GM23248 (cell line): Measurements from ENCODE around the gene ATF6. TPM values are rescaled to one million over a fixed set of nuclear protein-coding genes. Genes with fewer than 3 reads are reported as not detected.

Experiments
- DNase-seq: peaks from one replicate; pipeline ENCODE4 v3.0.0-alpha.2; 2015
- H2AFZ ChIP-seq: fragments of 200-600 bp; sonication (generic); 2 replicates; pipeline ENCODE4 v1.6.1; 2016; ENCODE audit warnings: antibody characterized with exemption
- H3F3A ChIP-seq: fragments of 200-600 bp; sonication (generic); 2 replicates; pipeline ENCODE4 v1.6.1; 2016; ENCODE audit warnings: mild to moderate bottlenecking, antibody characterized with exemption, mixed run types; ENCODE audit not compliant: insufficient read depth
- H3K27ac ChIP-seq: fragments of 200-600 bp; sonication (generic); 2 replicates; pipeline ENCODE4 v1.5.1; 2016; ENCODE audit warnings: mild to moderate bottlenecking
- H3K27me3 ChIP-seq: fragments of 200-600 bp; sonication (generic); replicated peaks from 2 replicates; pipeline ENCODE4 v1.6.1; 2016; ENCODE audit warnings: mild to moderate bottlenecking; ENCODE audit not compliant: insufficient read depth
- H3K36me3 ChIP-seq: fragments of 200-600 bp; sonication (generic); 2 replicates; pipeline ENCODE4 v1.6.1; 2016; ENCODE audit warnings: low read depth, mild to moderate bottlenecking
- H3K4me1 ChIP-seq: fragments of 200-600 bp; sonication (generic); 2 replicates; pipeline ENCODE4 v1.6.1; 2016; ENCODE audit warnings: mild to moderate bottlenecking; ENCODE audit not compliant: insufficient read depth
- H3K4me2 ChIP-seq: fragments of 200-600 bp; sonication (generic); one replicate; pipeline ENCODE4 v1.6.1; 2016; ENCODE audit warnings: mild to moderate bottlenecking; ENCODE audit not compliant: unreplicated experiment
- H3K4me3 ChIP-seq: fragments of 200-600 bp; sonication (generic); 2 replicates; pipeline ENCODE4 v1.5.1; 2016; ENCODE audit warnings: mild to moderate bottlenecking
- H3K79me2 ChIP-seq: fragments of 200-600 bp; sonication (generic); 2 replicates; pipeline ENCODE4 v1.6.1; 2016; ENCODE audit warnings: mild to moderate bottlenecking; ENCODE audit not compliant: insufficient read depth
- H3K9ac ChIP-seq: fragments of 200-600 bp; sonication (generic); 2 replicates; pipeline ENCODE4 v1.6.1; 2016; ENCODE audit warnings: mild to moderate bottlenecking
- H3K9me2 ChIP-seq: fragments of 200-600 bp; sonication (generic); 2 replicates; pipeline ENCODE4 v1.6.1; 2016; ENCODE audit warnings: mixed run types, mild to moderate bottlenecking, moderate library complexity; ENCODE audit not compliant: insufficient read depth
- H3K9me3 ChIP-seq: fragments of 200-600 bp; sonication (generic); one replicate; pipeline ENCODE4 v1.6.1; 2017; ENCODE audit warnings: low read depth
- H4K20me1 ChIP-seq: fragments of 200-600 bp; sonication (generic); 2 replicates; pipeline ENCODE4 v1.6.0; 2016; ENCODE audit not compliant: insufficient read depth
- EZH2 ChIP-seq: fragments of 200-600 bp; sonication (generic); IDR thresholded peaks from 2 replicates; pipeline ENCODE4 v1.6.1; 2018; ENCODE audit warnings: antibody characterized with exemption, mild to moderate bottlenecking; ENCODE audit not compliant: insufficient read depth, poor library complexity, severe bottlenecking
- EZH2phosphoT487 ChIP-seq: fragments of 200-600 bp; sonication (generic); IDR thresholded peaks from 2 replicates; pipeline ENCODE4 v1.6.1; 2018; ENCODE audit warnings: antibody characterized with exemption, moderate library complexity, mild to moderate bottlenecking, low read depth; ENCODE audit not compliant: insufficient read depth
- WGBS, 2 experiments: methylation state at CpG; one replicate each; pipeline ENCODE4 v1.1.6; 2015 to 2017; ENCODE audit warnings: low lambda C conversion rate in 2 of 2, low coverage in 1 of 2; ENCODE audit errors: missing lambda C conversion rate in 2 of 2; 5-methylcytosine and 5-hydroxymethylcytosine counted together
- in situ Hi-C: fragments of 300-500 bp; cut with MboI; formaldehyde crosslinking; loops from 2 replicates; pipeline ENCODE4 v1.15.0; 2020
- polyA plus RNA-seq: library from polyadenylated mRNA; unstranded; fragments of >200 nt; fragmentation: Nextera tagmentation; extraction: Ambion mirVana; gene quantifications from 2 replicates; pipeline ENCODE4 v1.2.1, GENCODE V29; 2016
- total RNA-seq: library from RNA; depleted of rRNA; stranded (reverse); fragments of >200 nt; shearing (Covaris generic); gene quantifications from 2 replicates; pipeline ENCODE4 v1.2.3, GENCODE V29; 2014

ATF6 gene
- total and polyA plus RNA-seq, 2 experiments from 2014 or later, result 14.8 to 19.8 TPM

DNA sequence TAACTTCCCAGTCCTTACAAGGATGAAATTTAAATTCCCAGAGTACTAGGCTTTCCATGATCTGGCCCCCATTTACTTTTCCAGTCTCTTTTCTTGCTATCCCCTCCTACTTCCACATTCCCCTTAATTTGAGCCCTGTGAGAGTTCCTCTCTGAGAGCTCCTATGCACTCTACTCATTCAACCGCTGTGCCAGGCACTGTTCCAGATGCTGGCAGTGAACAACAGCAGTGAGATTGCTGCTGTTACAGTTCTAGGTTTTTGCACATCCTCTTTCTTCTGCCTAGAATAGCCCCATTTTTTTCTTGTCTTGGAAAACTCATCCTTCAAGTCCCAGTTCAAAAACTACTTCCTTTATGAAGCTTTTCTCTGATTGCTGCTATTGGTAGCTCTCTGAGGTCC is 18.8 kb downstream of the ATF6 start:
- Histone ChIP-seq H3K4me2 (no peak overlapping the region), H3F3A (no peaks in the 10 kb centered on the region), H3K9me3 (no peaks in the 10 kb centered on the region), H3K36me3 (peaks cover 16% of the 10 kb centered on the region; the same call in 1 of the 2 replicates), H3K4me1 (peaks cover 17% of the 10 kb centered on the region), H3K9me2 (no peaks in the 10 kb centered on the region), H3K27me3 (no peaks in the 10 kb centered on the region), H3K4me3 (no peak overlapping the region), H3K79me2 (no peaks in the 10 kb centered on the region), H2AFZ (no peak overlapping the region), H3K9ac (no peak overlapping the region), H4K20me1 (no peaks in the 10 kb centered on the region), H3K27ac (no peak overlapping the region)
- TF ChIP-seq EZH2 (no peak), EZH2phosphoT487 (no peak)
- in situ Hi-C loops, result no loop called here
- 51 to 57% methylated on average over 1 of the region's 1 CpG for WGBS, 2 experiments
- peak; percentile 12 for DNase-seq

DNA sequence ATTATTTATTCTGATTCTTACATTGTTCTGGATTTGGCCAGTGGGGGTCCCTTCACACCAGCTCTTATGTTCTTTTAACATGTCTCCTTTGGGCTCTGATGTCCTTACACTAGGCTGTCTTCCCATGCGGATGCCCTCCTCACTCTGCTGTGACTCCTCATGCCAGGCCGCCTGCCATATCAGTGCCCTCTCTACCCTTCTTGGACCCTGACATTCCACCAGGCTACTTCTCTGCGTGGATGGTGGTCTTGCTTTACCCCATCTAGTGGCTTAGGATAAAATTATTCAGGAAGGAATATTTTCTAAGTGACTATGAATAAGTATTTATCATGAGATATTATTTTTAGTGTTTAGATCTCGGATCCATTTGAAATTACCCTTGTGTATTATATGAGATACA is 21.2 kb downstream of the ATF6 start:
- Histone ChIP-seq H3K9ac (no peak overlapping the region), H3K27ac (no peak overlapping the region), H3K4me1 (peaks cover 5% of the 10 kb centered on the region), H3K79me2 (no peaks in the 10 kb centered on the region), H2AFZ (no peak overlapping the region), H3K4me3 (no peak overlapping the region), H3K9me3 (no peaks in the 10 kb centered on the region), H3F3A (no peaks in the 10 kb centered on the region), H4K20me1 (no peaks in the 10 kb centered on the region), H3K9me2 (no peaks in the 10 kb centered on the region), H3K36me3 (peaks cover 26% of the 10 kb centered on the region; the same call in 1 of the 2 replicates), H3K27me3 (no peaks in the 10 kb centered on the region), H3K4me2 (no peak overlapping the region)
- DNase-seq, result no peak
- TF ChIP-seq EZH2phosphoT487 (no peak), EZH2 (no peak)
- 75 to 90% methylated on average over 4 of the region's 4 CpGs for WGBS, 2 experiments
- in situ Hi-C loops, result no loop called here

DNA sequence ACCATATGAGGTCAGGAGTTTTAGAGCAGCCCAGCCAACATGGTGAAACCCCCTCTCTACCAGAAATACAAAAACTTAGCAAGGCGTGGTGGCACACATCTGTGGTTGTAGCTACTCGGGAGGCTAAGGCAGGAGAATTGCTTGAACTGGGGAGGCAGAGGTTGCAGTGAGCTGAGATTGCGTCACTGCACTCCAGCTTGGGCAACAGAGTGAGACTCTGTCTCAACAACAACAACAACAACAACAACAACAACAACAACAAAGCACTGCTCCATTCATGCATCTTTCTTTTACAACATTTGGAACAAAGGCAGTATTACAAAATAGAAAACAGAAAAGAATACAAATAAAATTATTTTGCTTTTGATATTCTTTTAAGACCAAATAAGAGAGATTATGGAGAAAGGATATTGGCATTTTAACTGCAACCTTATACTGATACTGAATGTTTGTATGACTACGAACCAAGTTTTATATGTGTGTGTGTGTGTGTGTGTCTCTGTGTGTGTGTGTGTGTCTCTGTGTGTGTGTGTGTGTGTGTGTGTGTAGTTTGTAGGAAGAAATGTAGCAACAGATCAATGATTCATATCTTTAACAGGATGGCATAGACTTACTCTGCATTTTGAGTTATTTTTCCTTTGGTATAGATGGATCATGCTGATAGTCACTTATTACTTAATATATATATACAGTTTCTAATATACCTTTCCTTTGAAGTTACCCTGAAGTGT is 24.6 kb downstream of the ATF6 start:
- in situ Hi-C loops, result loop anchor here (10.0 kb wide), 1 partner anchor 234 kb away; the partner anchor contains the start of gene OLFML2B
- H3K79me2 ChIP-seq, result no peaks in the 10 kb centered on the region
- no peaks in the 10 kb centered on the region for H3K9me3 ChIP-seq
- no peaks in the 10 kb centered on the region for H3K9me2 ChIP-seq
- peaks cover 11% of the 10 kb centered on the region for H3K4me1 ChIP-seq
- no peak overlapping the region for H2AFZ ChIP-seq
- no peaks in the 10 kb centered on the region for H4K20me1 ChIP-seq
- no peak overlapping the region for H3K27ac ChIP-seq
- no peak overlapping the region for H3K9ac ChIP-seq
- no peaks in the 10 kb centered on the region for H3K27me3 ChIP-seq
- no peak overlapping the region for H3K4me2 ChIP-seq
- no peak overlapping the region for H3K4me3 ChIP-seq
- TF ChIP-seq EZH2 (no peak), EZH2phosphoT487 (no peak)
- H3F3A ChIP-seq, result no peaks in the 10 kb centered on the region
- 90 to 96% methylated on average over 4 of the region's 4 CpGs for WGBS, 2 experiments
- DNase-seq, result no peak
- peaks cover 20% of the 10 kb centered on the region; the same call in 1 of the 2 replicates for H3K36me3 ChIP-seq

DNA sequence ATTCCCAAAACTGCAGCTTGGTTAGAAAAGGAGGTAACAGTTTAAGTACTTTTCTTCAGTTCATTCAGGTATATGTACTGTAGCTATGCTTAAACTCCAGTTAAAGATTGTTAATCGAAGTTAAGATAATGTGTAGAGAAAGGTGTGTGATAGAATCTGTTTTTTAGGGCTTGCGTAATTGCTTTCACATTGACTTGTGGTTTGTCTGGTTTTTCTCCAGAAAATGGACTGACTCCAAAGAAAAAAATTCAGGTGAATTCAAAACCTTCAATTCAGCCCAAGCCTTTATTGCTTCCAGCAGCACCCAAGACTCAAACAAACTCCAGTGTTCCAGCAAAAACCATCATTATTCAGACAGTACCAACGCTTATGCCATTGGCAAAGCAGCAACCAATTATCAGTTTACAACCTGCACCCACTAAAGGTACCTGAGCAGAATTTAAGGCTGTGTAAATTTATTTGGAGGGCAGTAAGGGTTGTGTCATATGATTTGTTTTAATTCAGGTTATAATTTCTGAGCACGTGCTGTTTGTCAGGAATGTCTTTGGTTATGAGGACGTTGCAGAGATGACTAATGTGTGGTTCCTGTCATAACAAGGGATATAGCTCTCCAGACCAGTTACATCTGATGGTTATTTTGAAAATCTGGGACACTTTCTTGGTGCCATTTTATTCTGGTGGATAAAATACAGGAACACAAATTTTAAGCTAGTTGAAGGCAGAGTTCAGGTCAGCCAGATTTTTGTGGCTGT is 26.0 kb downstream of the ATF6 start:
- TF ChIP-seq EZH2phosphoT487 (no peak), EZH2 (no peak)
- peaks cover 26% of the 10 kb centered on the region; the same call in 1 of the 2 replicates for H3K36me3 ChIP-seq
- no peak overlapping the region for H3K4me3 ChIP-seq
- peaks cover 11% of the 10 kb centered on the region for H3K4me1 ChIP-seq
- peak; percentile 47 for DNase-seq
- H3K9ac ChIP-seq, result no peak overlapping the region
- H3F3A ChIP-seq, result no peaks in the 10 kb centered on the region
- no peak overlapping the region for H3K27ac ChIP-seq
- H3K79me2 ChIP-seq, result no peaks in the 10 kb centered on the region
- no peaks in the 10 kb centered on the region for H3K9me2 ChIP-seq
- in situ Hi-C loops, result loop anchor here (10.0 kb wide), 1 partner anchor 233 kb away; the partner anchor contains the start of gene OLFML2B
- 71 to 74% methylated on average over 5 of the region's 5 CpGs for WGBS, 2 experiments
- no peaks in the 10 kb centered on the region for H3K27me3 ChIP-seq
- no peaks in the 10 kb centered on the region for H4K20me1 ChIP-seq
- H3K4me2 ChIP-seq, result no peak overlapping the region
- no peaks in the 10 kb centered on the region for H3K9me3 ChIP-seq
- no peak overlapping the region for H2AFZ ChIP-seq
